Hematopoietic multipotent progenitor cell treated with erythropoietin and hydrocortisone succinate and interleukin-3 and kit ligand, for 17 days (in vitro differentiated cells): Measurements from ENCODE around the gene C6orf15.
"Not testable (repeated sequence)": the region's sequence is repeated elsewhere in the genome, so short reads cannot be mapped to it uniquely, and the experiment has no call there.

Source experiments
- DNase-seq: peaks from one replicate; pipeline ENCODE4 v3.0.0-alpha.2; 2015; ENCODE audit warnings: low spot score

Gene C6orf15

DNA sequence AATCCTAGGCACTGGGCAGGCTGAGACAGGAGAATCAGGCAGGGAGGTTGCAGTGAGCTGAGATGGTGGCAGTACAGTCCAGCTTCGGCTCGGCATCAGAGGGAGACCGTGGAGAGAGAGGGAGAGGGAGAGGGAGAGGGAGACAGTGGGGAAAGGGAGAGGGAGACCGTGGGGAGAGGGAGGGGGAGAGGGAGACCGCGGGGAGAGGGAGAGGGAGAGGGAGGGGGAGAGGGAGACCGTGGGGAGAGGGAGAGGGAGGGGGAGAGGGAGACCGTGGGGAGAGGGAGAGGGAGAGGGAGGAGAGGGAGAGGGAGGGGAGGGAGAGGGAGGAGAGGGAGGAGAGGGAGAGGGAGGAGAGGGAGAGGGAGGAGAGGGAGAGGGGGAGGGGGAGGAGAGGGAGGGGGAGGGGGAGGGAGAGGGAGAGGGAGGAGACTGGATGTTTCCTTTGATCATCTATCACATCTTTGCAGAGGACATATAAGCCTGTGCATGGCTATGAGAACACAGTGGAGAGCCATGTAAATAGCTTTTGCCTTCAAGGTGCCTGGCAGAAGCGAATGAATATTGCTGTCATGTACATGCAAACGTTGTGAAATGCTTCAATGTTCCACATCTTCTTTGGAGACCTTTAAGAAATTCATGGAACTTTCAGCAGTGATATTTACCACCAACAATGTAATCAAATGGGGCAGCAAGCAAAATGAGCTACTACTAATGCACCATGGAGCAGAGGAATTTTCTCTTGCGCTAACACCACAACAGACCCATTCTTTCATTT, 44.3 kb downstream of the C6orf15 start:
- not testable (repeated sequence) for DNase-seq

DNA sequence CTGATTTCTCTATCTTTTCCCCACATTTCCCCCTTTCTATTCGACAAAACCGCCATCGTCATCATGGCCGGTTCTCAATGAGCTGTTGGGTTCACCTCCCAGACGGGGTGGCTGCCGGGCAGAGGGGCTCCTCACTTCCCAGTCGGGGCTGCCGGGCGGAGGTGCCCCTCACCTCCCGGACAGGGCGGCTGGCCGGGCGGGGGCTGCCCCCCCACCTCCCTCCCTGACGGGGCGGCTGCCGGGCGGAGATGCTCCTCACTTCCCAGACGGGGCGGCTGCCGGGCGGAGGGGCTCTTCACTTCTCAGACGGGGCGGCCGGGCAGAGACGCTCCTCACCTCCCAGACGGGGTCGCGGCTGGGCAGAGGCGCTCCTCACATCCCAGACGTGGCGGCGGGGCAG, 45.3 kb downstream of the C6orf15 start:
- DNase-seq = not testable (repeated sequence)

- DNase-seq = no peak
These were observed 46.8 kb downstream of the C6orf15 start for GRCh38 chr6:31065556-31065955.

DNA sequence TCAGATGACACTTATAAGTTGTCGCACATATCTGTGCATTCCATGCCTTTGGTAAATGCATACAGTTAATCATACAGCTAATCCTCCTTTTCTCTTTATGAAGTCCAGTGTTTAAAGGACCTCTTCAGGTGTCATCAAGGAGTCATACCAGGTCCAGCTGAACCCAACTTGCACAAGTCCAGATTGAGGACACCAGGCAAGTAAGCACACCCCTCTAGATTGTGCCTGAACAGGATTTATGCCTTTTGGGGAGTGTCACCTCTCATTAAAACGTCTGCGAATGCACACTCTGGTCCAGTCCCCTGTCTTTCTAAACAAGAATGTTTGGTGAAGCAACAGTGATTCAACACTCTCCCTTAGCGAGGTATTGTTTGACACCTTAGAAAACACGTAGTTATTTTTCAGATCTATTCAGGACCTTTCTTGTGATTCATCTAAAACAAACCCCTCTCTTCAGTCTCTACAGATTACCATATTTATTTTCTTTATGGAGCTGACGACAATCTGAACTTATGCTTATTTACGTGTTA, 48.4 kb downstream of the C6orf15 start:
- DNase-seq = no peak
